ENCODE data around the gene C2orf81. TPM values are rescaled to one million over a fixed set of nuclear protein-coding genes. Genes with fewer than 3 reads are reported as not detected.

Gene C2orf81
- total RNA-seq, 8 experiments from 2014 or later, result 1.6 to 5.8 (median 2.7) TPM

GRCh38 chr2:74385396-74385795 lies 36.0 kb downstream of the C2orf81 start:
- H3K4me3 ChIP-seq, result peak overlapping the region; percentile 38 to 43 (median 43)
- peaks cover 16 to 39% of the 10 kb centered on the region in 2 donors for H3K4me1 ChIP-seq (replicated peaks in 1 of 2)
- WGBS, 10 experiments, result 42 to 89% (median 67%) methylated on average over 1 to 7 of the region's 8 CpGs; no CpG with 5 or more reads in 1 of the 10 experiments
- in situ Hi-C loops (cut with MboI; ENCODE audit: low pct_unique_long_range_greater_than_20kb in 2 of 9, low sequenced_read_pairs in 9 of 9, unreplicated experiment in 9 of 9), result no loop called here
- ATAC-seq (replicated peaks in 6 of 8), result peak in 6 of 8 experiments; percentile 33 to 92 (median 86)
- peak overlapping the region; percentile 67 to 79 for H3K27ac ChIP-seq

GRCh38 chr2:74384051-74384450 lies 37.4 kb downstream of the C2orf81 start:
- no peak overlapping the region for H3K27ac ChIP-seq
- 17 to 100% (median 81%) methylated on average over 1 to 3 of the region's 3 CpGs; no CpG with 5 or more reads in 2 of the 10 experiments for WGBS, 10 experiments
- no peak for ATAC-seq (replicated peaks in 6 of 8)
- in situ Hi-C loops (cut with MboI; ENCODE audit: low pct_unique_long_range_greater_than_20kb in 2 of 9, low sequenced_read_pairs in 9 of 9, unreplicated experiment in 9 of 9), result no loop called here
- H3K4me3 ChIP-seq, result no peak overlapping the region
- H3K4me1 ChIP-seq (replicated peaks in 1 of 2), result peaks cover 23 to 36% of the 10 kb centered on the region in 2 donors

GRCh38 chr2:74383254-74383653 lies 38.2 kb downstream of the C2orf81 start:
- peaks cover 25 to 37% of the 10 kb centered on the region in 2 donors for H3K4me1 ChIP-seq (replicated peaks in 1 of 2)
- in situ Hi-C loops (cut with MboI; ENCODE audit: low pct_unique_long_range_greater_than_20kb in 2 of 9, low sequenced_read_pairs in 9 of 9, unreplicated experiment in 9 of 9), result no loop called here

GRCh38 chr2:74381751-74382150 lies 39.7 kb downstream of the C2orf81 start:
- ATAC-seq (replicated peaks in 6 of 8), result no peak
- H3K27ac ChIP-seq, result no peak overlapping the region
- H3K4me3 ChIP-seq, result no peak overlapping the region
- H3K4me1 ChIP-seq (replicated peaks in 1 of 2), result peaks cover 25 to 36% of the 10 kb centered on the region in 2 donors
- WGBS, 10 experiments, result 83 to 100% (median 95%) methylated on average over 1 to 3 of the region's 3 CpGs; no CpG with 5 or more reads in 1 of the 10 experiments
- in situ Hi-C loops (cut with MboI; ENCODE audit: low pct_unique_long_range_greater_than_20kb in 2 of 9, low sequenced_read_pairs in 9 of 9, unreplicated experiment in 9 of 9), result no loop called here

More at GRCh38 chr2:74383254-74383653, 38.2 kb downstream of the C2orf81 start:
- WGBS, 10 experiments, result 0 to 100% (median 72%) methylated on average over 1 of the region's 1 CpG; no CpG with 5 or more reads in 2 of the 10 experiments
- H3K27ac ChIP-seq, result no peak overlapping the region
- no peak overlapping the region for H3K4me3 ChIP-seq
- peak in 3 of 8 experiments; percentile 26 to 52 (median 40) for ATAC-seq (replicated peaks in 6 of 8)

- ATAC-seq (replicated peaks in 6 of 8), result peak; percentile 90 to 96 (median 96)
- Histone ChIP-seq H3K27ac (peak within 1 kb of the TSS; percentile 60 to 66), H3K4me3 (peak within 1 kb of the TSS; percentile 41 to 51 (median 44)), H3K4me1 (replicated peaks in 1 of 2) (peaks cover 17 to 21% of the 10 kb centered on the region in 2 donors)
- WGBS, 10 experiments, result 10 to 100% (median 90%) methylated on average over 1 to 5 of the region's 14 CpGs; no CpG with 5 or more reads in 4 of the 10 experiments
- in situ Hi-C loops (cut with MboI; ENCODE audit: low pct_unique_long_range_greater_than_20kb in 2 of 9, low sequenced_read_pairs in 9 of 9, unreplicated experiment in 9 of 9), result no loop called here
Observed at GRCh38 chr2:74379851-74380789, 41.3 kb downstream of the C2orf81 start, which contains the start of gene DCTN1. TSS of gene DCTN1 (minus strand) at chr2:74380311. CDS start at chr2:74380037, 274 bp downstream.

DNA sequence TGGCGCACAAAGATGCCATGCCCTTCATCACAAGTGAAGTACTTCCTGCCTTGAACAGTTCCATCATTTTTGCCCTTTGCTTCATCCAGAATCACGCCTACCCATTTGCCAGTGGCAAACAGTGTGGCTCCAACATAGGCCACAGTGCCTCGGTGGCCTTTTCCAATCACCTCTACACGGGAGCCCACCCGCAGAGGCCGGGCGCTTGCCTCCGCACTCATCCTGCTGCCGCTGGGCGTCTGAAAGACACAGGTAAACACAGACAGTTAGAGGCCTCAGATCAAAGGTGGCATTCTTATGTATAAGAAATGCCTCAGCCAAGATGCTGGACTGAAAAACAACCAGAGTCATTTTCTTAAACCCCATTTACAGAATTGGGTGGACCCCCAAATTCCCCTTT lies 43.4 kb downstream of the C2orf81 start:
- ATAC-seq (replicated peaks in 6 of 8), result no peak
- Histone ChIP-seq H3K27ac (no peak overlapping the region), H3K4me3 (no peak overlapping the region), H3K4me1 (replicated peaks in 1 of 2) (peaks cover 21 to 23% of the 10 kb centered on the region in 2 donors)
- in situ Hi-C loops (cut with MboI; ENCODE audit: low pct_unique_long_range_greater_than_20kb in 2 of 9, low sequenced_read_pairs in 9 of 9, unreplicated experiment in 9 of 9), result no loop called here
- WGBS, 10 experiments, result 60 to 100% (median 93%) methylated on average over 2 to 8 of the region's 10 CpGs; no CpG with 5 or more reads in 3 of the 10 experiments

GRCh38 chr2:74375838-74376237 lies 45.6 kb downstream of the C2orf81 start:
- Histone ChIP-seq H3K27ac (no peak overlapping the region), H3K4me1 (replicated peaks in 1 of 2) (peaks cover 26 to 30% of the 10 kb centered on the region in 2 donors), H3K4me3 (no peak overlapping the region)
- in situ Hi-C loops (cut with MboI; ENCODE audit: low pct_unique_long_range_greater_than_20kb in 2 of 9, low sequenced_read_pairs in 9 of 9, unreplicated experiment in 9 of 9), result no loop called here
- 67 to 100% (median 83%) methylated on average over 1 of the region's 2 CpGs; no CpG with 5 or more reads in 7 of the 10 experiments for WGBS, 10 experiments
- no peak for ATAC-seq (replicated peaks in 6 of 8)

DNA sequence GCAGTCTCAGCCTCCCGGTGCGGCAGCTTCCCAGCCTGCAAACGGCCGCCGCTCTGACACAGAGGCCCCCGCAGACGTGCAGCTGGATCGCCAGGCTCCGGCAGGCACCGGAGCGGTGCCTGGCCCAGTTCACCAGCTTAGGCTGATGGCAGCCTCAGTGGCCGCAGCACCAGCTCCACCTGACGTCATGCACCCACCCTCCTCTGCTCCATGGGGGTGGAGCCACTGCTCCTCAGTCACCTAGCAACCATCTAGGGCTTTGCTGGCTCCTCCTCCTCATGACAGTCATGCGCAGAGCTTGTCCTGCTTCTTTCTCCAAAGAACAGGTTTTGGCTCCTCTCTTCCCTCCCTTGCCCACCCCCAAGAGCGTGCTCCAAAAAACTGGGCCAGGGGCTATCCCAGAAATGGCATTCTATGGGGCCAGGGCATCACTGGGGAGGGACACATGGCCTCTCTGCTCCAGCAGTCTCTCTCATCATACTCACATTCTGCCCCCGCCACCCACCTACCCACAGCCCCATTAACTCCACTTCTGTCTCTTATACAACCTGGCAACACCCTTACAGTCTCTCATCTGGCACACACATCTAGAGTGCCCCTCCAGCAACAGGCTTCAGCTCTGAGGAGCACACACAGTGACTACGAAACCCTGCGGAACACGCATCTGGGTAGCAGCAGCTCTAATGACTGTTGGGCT lies 46.8 kb downstream of the C2orf81 start:
- in situ Hi-C loops (cut with MboI; ENCODE audit: low pct_unique_long_range_greater_than_20kb in 2 of 9, low sequenced_read_pairs in 9 of 9, unreplicated experiment in 9 of 9), result no loop called here
- peak overlapping the region; percentile 80 to 81 for H3K27ac ChIP-seq
- 1 to 93% (median 57%) methylated on average over 3 to 11 of the region's 19 CpGs; no CpG with 5 or more reads in 6 of the 10 experiments for WGBS, 10 experiments
- ATAC-seq (replicated peaks in 6 of 8), result peak; percentile 49 to 99 (median 98)
- peaks cover 23 to 25% of the 10 kb centered on the region in 2 donors for H3K4me1 ChIP-seq (replicated peaks in 1 of 2)
- peak overlapping the region; percentile 57 to 80 (median 65) for H3K4me3 ChIP-seq

DNA sequence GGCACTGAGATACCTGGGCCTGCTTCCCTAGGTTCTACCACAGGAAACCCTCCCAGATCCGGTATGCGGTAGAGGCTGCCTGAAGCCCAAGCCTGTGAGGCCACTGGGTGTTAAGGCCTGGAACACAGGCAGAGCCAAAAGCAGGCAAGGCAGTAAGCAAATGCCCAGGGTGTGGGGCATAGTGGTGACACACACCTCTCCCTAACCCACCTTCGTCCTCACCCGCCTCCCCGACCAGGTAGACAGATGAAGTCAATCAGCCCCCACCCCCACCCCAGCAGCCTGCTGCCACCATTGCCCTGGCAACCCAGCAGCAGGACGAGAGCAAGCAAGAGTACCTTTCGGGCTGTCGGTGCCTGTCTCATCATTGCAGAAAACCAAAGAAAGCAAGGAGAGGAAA lies 47.4 kb downstream of the C2orf81 start:
- in situ Hi-C loops (cut with MboI; ENCODE audit: low pct_unique_long_range_greater_than_20kb in 2 of 9, low sequenced_read_pairs in 9 of 9, unreplicated experiment in 9 of 9), result no loop called here
- H3K27ac ChIP-seq, result peak overlapping the region; percentile 80 to 81
- WGBS, 10 experiments, result 40 to 90% (median 74%) methylated on average over 1 to 2 of the region's 8 CpGs; no CpG with 5 or more reads in 6 of the 10 experiments
- peak overlapping the region; percentile 57 to 80 (median 65) for H3K4me3 ChIP-seq
- H3K4me1 ChIP-seq (replicated peaks in 1 of 2), result peaks cover 16 to 19% of the 10 kb centered on the region in 2 donors
- ATAC-seq (replicated peaks in 6 of 8), result peak in 5 of 8 experiments; percentile 19 to 43 (median 27)

DNA sequence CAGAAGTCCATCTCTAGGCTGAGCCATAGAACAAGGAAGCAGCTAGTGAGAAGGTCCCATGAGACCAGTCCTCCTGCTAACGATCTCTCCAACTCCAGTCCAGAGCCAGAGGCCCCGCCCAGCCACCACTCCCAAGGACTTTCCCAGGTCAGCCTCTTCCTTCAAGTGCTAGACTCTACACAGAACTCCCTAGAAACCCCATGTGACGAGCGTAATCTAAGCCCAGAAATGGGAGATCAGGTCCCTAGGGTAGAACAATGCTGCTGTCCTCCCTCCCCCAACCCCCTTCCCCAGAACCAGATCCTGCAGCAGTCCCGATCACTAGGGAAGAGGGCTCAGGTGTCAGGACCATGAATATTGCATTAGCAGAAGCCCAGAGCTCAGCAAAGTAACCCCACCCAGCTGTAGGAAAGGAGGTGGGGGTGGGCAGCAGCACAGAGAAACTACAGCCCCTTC lies 48.2 kb downstream of the C2orf81 start:
- peaks cover 14 to 15% of the 10 kb centered on the region in 2 donors for H3K4me1 ChIP-seq (replicated peaks in 1 of 2)
- H3K27ac ChIP-seq, result no peak overlapping the region
- peak in 7 of 8 experiments; percentile 20 to 91 (median 44) for ATAC-seq (replicated peaks in 6 of 8)
- in situ Hi-C loops (cut with MboI; ENCODE audit: low pct_unique_long_range_greater_than_20kb in 2 of 9, low sequenced_read_pairs in 9 of 9, unreplicated experiment in 9 of 9), result no loop called here
- peak overlapping the region; percentile 57 to 80 (median 65) for H3K4me3 ChIP-seq
- 61% methylated on average over 3 of the region's 5 CpGs; no CpG with 5 or more reads in 9 of the 10 experiments for WGBS, 10 experiments

- in situ Hi-C loops (cut with MboI; ENCODE audit: low pct_unique_long_range_greater_than_20kb in 2 of 9, low sequenced_read_pairs in 9 of 9, unreplicated experiment in 9 of 9), result no loop called here
- Histone ChIP-seq H3K27ac (no peak overlapping the region), H3K4me1 (replicated peaks in 1 of 2) (peaks cover 14 to 15% of the 10 kb centered on the region in 2 donors), H3K4me3 (peak overlapping the region in 3 of 5 donors; percentile 57 to 65 (median 59))
- no peak for ATAC-seq (replicated peaks in 6 of 8)
- 64 to 100% (median 83%) methylated on average over 1 to 6 of the region's 6 CpGs; no CpG with 5 or more reads in 4 of the 10 experiments for WGBS, 10 experiments
Observed at GRCh38 chr2:74372674-74373073, 48.7 kb downstream of the C2orf81 start.

DNA sequence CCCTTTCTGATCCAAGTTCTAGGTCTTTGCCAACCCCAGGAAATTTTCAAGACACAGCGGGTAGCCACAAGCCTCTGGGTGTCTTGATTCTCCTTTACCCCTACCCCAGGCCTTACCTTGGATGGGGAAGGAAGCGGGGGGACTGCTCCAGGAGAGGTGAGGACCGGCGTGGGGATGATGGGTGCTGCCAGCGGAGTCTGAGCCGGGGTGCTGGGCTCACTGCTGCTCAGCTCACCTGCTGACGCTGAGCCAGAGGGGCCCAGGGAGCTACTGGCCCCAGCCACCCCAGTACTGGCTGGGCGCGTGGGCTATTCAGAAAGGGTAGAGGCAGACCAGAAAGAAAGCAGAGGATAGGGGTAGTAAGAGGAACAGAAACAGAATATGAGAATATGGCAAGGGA lies 50.0 kb downstream of the C2orf81 start:
- no peak for ATAC-seq (replicated peaks in 6 of 8)
- Histone ChIP-seq H3K4me1 (replicated peaks in 1 of 2) (peaks cover 14 to 15% of the 10 kb centered on the region in 2 donors), H3K27ac (no peak overlapping the region), H3K4me3 (no peak overlapping the region)
- in situ Hi-C loops (cut with MboI; ENCODE audit: low pct_unique_long_range_greater_than_20kb in 2 of 9, low sequenced_read_pairs in 9 of 9, unreplicated experiment in 9 of 9), result no loop called here
- 90 to 100% (median 98%) methylated on average over 2 to 9 of the region's 9 CpGs; no CpG with 5 or more reads in 3 of the 10 experiments for WGBS, 10 experiments
